Glutamatergic neuron (in vitro differentiated cells): ENCODE results near the gene SLC19A3. TPM values are rescaled to one million over a fixed set of nuclear protein-coding genes. Genes with fewer than 3 reads are reported as not detected.

Experiments
- DNase-seq: peaks from one replicate; pipeline ENCODE4 v3.0.0; 2022
- H3K27ac Mint-ChIP-seq: one replicate; pipeline ENCODE4 v1.8.0; 2020; ENCODE audit warnings: mild to moderate bottlenecking, mixed read lengths, inconsistent platforms; ENCODE audit not compliant: unreplicated experiment
- H3K27me3 Mint-ChIP-seq: one replicate; pipeline ENCODE4 v1.8.0; 2020; ENCODE audit warnings: mild to moderate bottlenecking, moderate library complexity, mixed read lengths, inconsistent platforms; ENCODE audit not compliant: unreplicated experiment
- H3K36me3 Mint-ChIP-seq: one replicate; pipeline ENCODE4 v1.8.0; 2020; ENCODE audit warnings: mild to moderate bottlenecking, mixed read lengths, inconsistent platforms; ENCODE audit not compliant: unreplicated experiment
- H3K4me1 Mint-ChIP-seq: one replicate; pipeline ENCODE4 v1.8.0; 2020; ENCODE audit warnings: mild to moderate bottlenecking, low read depth, mixed read lengths, inconsistent platforms; ENCODE audit not compliant: unreplicated experiment
- H3K4me3 Mint-ChIP-seq: one replicate; pipeline ENCODE4 v1.8.0; 2020; ENCODE audit warnings: mild to moderate bottlenecking, mixed read lengths, inconsistent platforms; ENCODE audit not compliant: unreplicated experiment
- H3K9me3 Mint-ChIP-seq: one replicate; pipeline ENCODE4 v1.8.0; 2020; ENCODE audit warnings: mild to moderate bottlenecking, moderate library complexity, mixed read lengths, inconsistent platforms; ENCODE audit not compliant: unreplicated experiment
- total RNA-seq: library from RNA; stranded (reverse); fragmentation: NEBNext Ultra II Directional; extraction: Animal tissue kit (Norgen Biotek cat#: 25700); gene quantifications from one replicate; pipeline ENCODE4 v1.2.1, GENCODE V29; 2021; ENCODE audit not compliant: unreplicated experiment
- TF ChIP-seq, protein P1 (sequence below): fragments of 200-600 bp; sonication (generic); IDR thresholded peaks from one replicate; pipeline ENCODE4 v1.5.0; 2021; ENCODE audit not compliant: partially characterized antibody, unreplicated experiment

The SLC19A3 gene
- total RNA-seq, 1 donor from 2014 or later, result 1.7 TPM

- H3K27me3 Mint-ChIP-seq, result peaks cover 2% of the 10 kb centered on the region
- no peak overlapping the region for H3K27ac Mint-ChIP-seq
- no peak for DNase-seq
- TF ChIP-seq, protein P1, sequence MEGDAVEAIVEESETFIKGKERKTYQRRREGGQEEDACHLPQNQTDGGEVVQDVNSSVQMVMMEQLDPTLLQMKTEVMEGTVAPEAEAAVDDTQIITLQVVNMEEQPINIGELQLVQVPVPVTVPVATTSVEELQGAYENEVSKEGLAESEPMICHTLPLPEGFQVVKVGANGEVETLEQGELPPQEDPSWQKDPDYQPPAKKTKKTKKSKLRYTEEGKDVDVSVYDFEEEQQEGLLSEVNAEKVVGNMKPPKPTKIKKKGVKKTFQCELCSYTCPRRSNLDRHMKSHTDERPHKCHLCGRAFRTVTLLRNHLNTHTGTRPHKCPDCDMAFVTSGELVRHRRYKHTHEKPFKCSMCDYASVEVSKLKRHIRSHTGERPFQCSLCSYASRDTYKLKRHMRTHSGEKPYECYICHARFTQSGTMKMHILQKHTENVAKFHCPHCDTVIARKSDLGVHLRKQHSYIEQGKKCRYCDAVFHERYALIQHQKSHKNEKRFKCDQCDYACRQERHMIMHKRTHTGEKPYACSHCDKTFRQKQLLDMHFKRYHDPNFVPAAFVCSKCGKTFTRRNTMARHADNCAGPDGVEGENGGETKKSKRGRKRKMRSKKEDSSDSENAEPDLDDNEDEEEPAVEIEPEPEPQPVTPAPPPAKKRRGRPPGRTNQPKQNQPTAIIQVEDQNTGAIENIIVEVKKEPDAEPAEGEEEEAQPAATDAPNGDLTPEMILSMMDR, result no peak
- peaks cover 10% of the 10 kb centered on the region for H3K4me1 Mint-ChIP-seq
- H3K36me3 Mint-ChIP-seq, result no peaks in the 10 kb centered on the region
- H3K9me3 Mint-ChIP-seq, result peaks cover 7% of the 10 kb centered on the region
- no peak overlapping the region for H3K4me3 Mint-ChIP-seq
These were observed 1.8 kb upstream of the SLC19A3 start for GRCh38 chr2:227719641-227720040.

- H3K27me3 Mint-ChIP-seq, result peaks cover 3% of the 10 kb centered on the region
- H3K4me3 Mint-ChIP-seq, result no peak overlapping the region
- H3K36me3 Mint-ChIP-seq, result no peaks in the 10 kb centered on the region
- no peaks in the 10 kb centered on the region for H3K4me1 Mint-ChIP-seq
- no peak overlapping the region for H3K27ac Mint-ChIP-seq
- H3K9me3 Mint-ChIP-seq, result peaks cover 4% of the 10 kb centered on the region
- no peak for DNase-seq
- TF ChIP-seq, protein P1, result no peak
These were observed 1.3 kb downstream of the SLC19A3 start for GRCh38 chr2:227716501-227716900.

DNA sequence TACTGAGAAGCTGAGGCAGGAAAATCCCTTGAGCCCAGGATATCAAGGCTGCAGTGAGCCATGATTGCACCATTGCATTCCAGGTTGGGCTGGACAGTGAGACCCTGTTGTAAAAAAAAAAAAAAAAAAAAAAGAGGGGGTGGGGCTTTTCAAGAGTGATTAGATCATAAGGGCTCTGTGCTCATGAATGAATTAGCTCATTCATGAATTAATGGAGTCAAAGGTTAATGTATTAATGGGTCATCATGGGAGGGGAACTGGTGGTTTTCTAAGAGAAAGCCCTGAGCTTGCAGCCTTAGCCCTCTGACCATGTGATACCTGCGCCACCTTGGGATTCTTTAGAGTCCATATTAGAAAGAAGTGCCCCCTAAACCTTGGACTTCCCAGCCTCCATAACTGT, 4.5 kb downstream of the SLC19A3 start:
- H3K4me1 Mint-ChIP-seq, result no peaks in the 10 kb centered on the region
- no peak overlapping the region for H3K4me3 Mint-ChIP-seq
- H3K27me3 Mint-ChIP-seq, result peaks cover 3% of the 10 kb centered on the region
- H3K27ac Mint-ChIP-seq, result no peak overlapping the region
- TF ChIP-seq, protein P1, result no peak
- peaks cover 3% of the 10 kb centered on the region for H3K9me3 Mint-ChIP-seq
- DNase-seq, result no peak
- H3K36me3 Mint-ChIP-seq, result no peaks in the 10 kb centered on the region

- Mint-ChIP-seq H3K4me1 (no peaks in the 10 kb centered on the region), H3K9me3 (peaks cover 3% of the 10 kb centered on the region), H3K4me3 (no peak overlapping the region), H3K27ac (no peak overlapping the region), H3K27me3 (peaks cover 3% of the 10 kb centered on the region), H3K36me3 (no peaks in the 10 kb centered on the region)
- no peak for DNase-seq
- TF ChIP-seq, protein P1, result no peak
These were observed 6.8 kb downstream of the SLC19A3 start for GRCh38 chr2:227710986-227711385.

- DNase-seq, result no peak
- H3K27ac Mint-ChIP-seq, result no peak overlapping the region
- H3K4me3 Mint-ChIP-seq, result no peak overlapping the region
- H3K9me3 Mint-ChIP-seq, result peaks cover 1% of the 10 kb centered on the region
- H3K36me3 Mint-ChIP-seq, result no peaks in the 10 kb centered on the region
- TF ChIP-seq, protein P1, result no peak
- H3K27me3 Mint-ChIP-seq, result peaks cover 3% of the 10 kb centered on the region
- no peaks in the 10 kb centered on the region for H3K4me1 Mint-ChIP-seq
These were observed 10.4 kb downstream of the SLC19A3 start for GRCh38 chr2:227707390-227707789.
